WTC11 (cell line): ENCODE results near the gene TM7SF3. TPM values are rescaled to one million over a fixed set of nuclear protein-coding genes. Genes with fewer than 3 reads are reported as not detected.
A peak's percentile ranks its signal among the peaks of the same experiment; 100 is the strongest.

ENCODE experiments used
- ATAC-seq: fragments of 200-7000 bp; cut with Tn5 transposase; 2 replicates; pipeline ENCODE4 v1.10.0; 2021; ENCODE audit warnings: mild to moderate bottlenecking, moderate library complexity
- CTCF ChIA-PET: fragments of 300-600 bp; sonication (Branson Sonifier 250); formaldehyde crosslinking; loops from one replicate; lab custom pipeline; 2021; ENCODE audit warnings: antibody characterized with exemption; lab: Charles Lee
- POLR2A ChIA-PET: fragments of 350-600 bp; sonication (Branson Sonifier 250); formaldehyde crosslinking; loops from one replicate; lab custom pipeline; 2021; ENCODE audit warnings: antibody characterized with exemption; lab: Charles Lee
- DNase-seq: peaks from one replicate; pipeline ENCODE4 v3.0.0; 2021; ENCODE audit warnings: low spot score
- H3K27ac Mint-ChIP-seq: 2 replicates; pipeline ENCODE4 v1.8.0; 2021; ENCODE audit warnings: mixed read lengths
- H3K27me3 Mint-ChIP-seq: 2 replicates; pipeline ENCODE4 v1.8.0; 2021; ENCODE audit warnings: low read depth, mild to moderate bottlenecking, moderate library complexity, mixed read lengths
- H3K36me3 Mint-ChIP-seq: 2 replicates; pipeline ENCODE4 v1.8.0; 2021; ENCODE audit warnings: mixed read lengths
- H3K4me1 Mint-ChIP-seq: 2 replicates; pipeline ENCODE4 v1.8.0; 2022; ENCODE audit warnings: mixed read lengths
- H3K4me3 Mint-ChIP-seq: 2 replicates; pipeline ENCODE4 v1.8.0; 2021; ENCODE audit warnings: mild to moderate bottlenecking, moderate library complexity, mixed read lengths
- H3K9me3 Mint-ChIP-seq: 2 replicates; pipeline ENCODE4 v1.8.0; 2021; ENCODE audit warnings: mixed read lengths
- ELF4 ChIP-seq: sonication (generic); formaldehyde crosslinking; IDR thresholded peaks from 2 replicates; pipeline ENCODE4 v1.8.1; 2022; ENCODE audit warnings: low read depth, mild to moderate bottlenecking, moderate library complexity, missing genetic modification reagents
- ETV6 ChIP-seq: sonication (generic); formaldehyde crosslinking; IDR thresholded peaks from 2 replicates; pipeline ENCODE4 v1.8.1; 2022; ENCODE audit warnings: mild to moderate bottlenecking, missing genetic modification reagents
- FOXK1 ChIP-seq: sonication (generic); formaldehyde crosslinking; IDR thresholded peaks from 2 replicates; pipeline ENCODE4 v1.8.0; 2022; ENCODE audit warnings: mild to moderate bottlenecking, moderate library complexity, missing genetic modification reagents
- FOXP1 ChIP-seq: sonication (generic); formaldehyde crosslinking; IDR thresholded peaks from 2 replicates; pipeline ENCODE4 v1.8.0; 2022; ENCODE audit warnings: missing genetic modification reagents, mild to moderate bottlenecking, moderate library complexity, borderline replicate concordance
- GABPB1 ChIP-seq: sonication (generic); formaldehyde crosslinking; IDR thresholded peaks from 2 replicates; pipeline ENCODE4 v1.8.1; 2023; ENCODE audit warnings: mild to moderate bottlenecking, missing genetic modification reagents
- NR1H2 ChIP-seq: sonication (generic); formaldehyde crosslinking; IDR thresholded peaks from 2 replicates; pipeline ENCODE4 v1.9.0; 2021; ENCODE audit warnings: mild to moderate bottlenecking, moderate library complexity, missing genetic modification reagents
- NR3C1 ChIP-seq: sonication (generic); formaldehyde crosslinking; conservative IDR thresholded peaks from 2 replicates; pipeline ENCODE4 v1.8.1; 2023; ENCODE audit warnings: low read depth, mild to moderate bottlenecking, missing genetic modification reagents
- OVOL2 ChIP-seq: fragments of 250-450 bp; sonication (Bioruptor Pico); IDR thresholded peaks from 2 replicates; pipeline ENCODE4 v1.9.0; 2021; ENCODE audit warnings: mild to moderate bottlenecking, borderline replicate concordance
- TCF7 ChIP-seq: sonication (generic); formaldehyde crosslinking; IDR thresholded peaks from 2 replicates; pipeline ENCODE4 v1.8.0; 2022; ENCODE audit warnings: mild to moderate bottlenecking, low read depth, missing genetic modification reagents, moderate library complexity
- ZNF219 ChIP-seq: sonication (generic); formaldehyde crosslinking; IDR thresholded peaks from 2 replicates; pipeline ENCODE4 v1.8.0; 2023; ENCODE audit warnings: missing genetic modification reagents, mild to moderate bottlenecking, borderline replicate concordance
- ZNF532 ChIP-seq: fragments of 250-450 bp; sonication (Bioruptor Pico); IDR thresholded peaks from 2 replicates; pipeline ENCODE4 v1.9.0; 2021; ENCODE audit warnings: mild to moderate bottlenecking, borderline replicate concordance
- total RNA-seq: library from RNA; stranded (reverse); gene quantifications from 3 replicates; pipeline ENCODE4 v1.2.3, GENCODE V29; 2021
- TF ChIP-seq, protein P1 (sequence below): sonication (generic); formaldehyde crosslinking; conservative IDR thresholded peaks from 2 replicates; pipeline ENCODE4 v1.8.1; 2022; ENCODE audit warnings: mild to moderate bottlenecking, missing genetic modification reagents
- TF ChIP-seq, protein P2 (sequence below): sonication (generic); formaldehyde crosslinking; IDR thresholded peaks from 2 replicates; pipeline ENCODE4 v1.8.0; 2022; ENCODE audit warnings: missing genetic modification reagents
- TF ChIP-seq, protein P3 (sequence below): sonication (generic); formaldehyde crosslinking; IDR thresholded peaks from 2 replicates; pipeline ENCODE4 v1.8.1; 2022; ENCODE audit warnings: mild to moderate bottlenecking, missing genetic modification reagents, moderate library complexity, borderline replicate concordance
- TF ChIP-seq, protein P4 (sequence below): sonication (generic); formaldehyde crosslinking; IDR thresholded peaks from 2 replicates; pipeline ENCODE4 v1.8.1; 2022; ENCODE audit warnings: mild to moderate bottlenecking, moderate library complexity, missing genetic modification reagents
- TF ChIP-seq, protein P5 (sequence below): sonication (generic); formaldehyde crosslinking; IDR thresholded peaks from 2 replicates; pipeline ENCODE4 v1.8.1; 2023; ENCODE audit warnings: mild to moderate bottlenecking, moderate library complexity, missing genetic modification reagents
- TF ChIP-seq, protein P6 (sequence below): fragments of 200-600 bp; IDR thresholded peaks from 2 replicates; pipeline ENCODE4 v1.8.0; 2022; ENCODE audit warnings: antibody characterized with exemption

The TM7SF3 gene
- total RNA-seq, 1 experiment from 2014 or later, result 75.3 TPM

- POLR2A ChIA-PET, result interaction anchor here (0.7 kb wide), 1 partner anchor 63 kb away, joined by 5 read pairs; no protein-coding TSS in a partner anchor
- H3K27me3 Mint-ChIP-seq, result no peaks in the 10 kb centered on the region
- DNase-seq (no peak), ATAC-seq (no peak)
- TF ChIP-seq TCF7 (CRISPR knock-in tag), result no peak
- TF ChIP-seq NR1H2 (CRISPR knock-in tag), result no peak
- no peak for TF ChIP-seq ELF4
- TF ChIP-seq, protein P1, sequence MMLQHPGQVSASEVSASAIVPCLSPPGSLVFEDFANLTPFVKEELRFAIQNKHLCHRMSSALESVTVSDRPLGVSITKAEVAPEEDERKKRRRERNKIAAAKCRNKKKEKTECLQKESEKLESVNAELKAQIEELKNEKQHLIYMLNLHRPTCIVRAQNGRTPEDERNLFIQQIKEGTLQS (CRISPR knock-in tag), result no peak
- TF ChIP-seq, protein P2, sequence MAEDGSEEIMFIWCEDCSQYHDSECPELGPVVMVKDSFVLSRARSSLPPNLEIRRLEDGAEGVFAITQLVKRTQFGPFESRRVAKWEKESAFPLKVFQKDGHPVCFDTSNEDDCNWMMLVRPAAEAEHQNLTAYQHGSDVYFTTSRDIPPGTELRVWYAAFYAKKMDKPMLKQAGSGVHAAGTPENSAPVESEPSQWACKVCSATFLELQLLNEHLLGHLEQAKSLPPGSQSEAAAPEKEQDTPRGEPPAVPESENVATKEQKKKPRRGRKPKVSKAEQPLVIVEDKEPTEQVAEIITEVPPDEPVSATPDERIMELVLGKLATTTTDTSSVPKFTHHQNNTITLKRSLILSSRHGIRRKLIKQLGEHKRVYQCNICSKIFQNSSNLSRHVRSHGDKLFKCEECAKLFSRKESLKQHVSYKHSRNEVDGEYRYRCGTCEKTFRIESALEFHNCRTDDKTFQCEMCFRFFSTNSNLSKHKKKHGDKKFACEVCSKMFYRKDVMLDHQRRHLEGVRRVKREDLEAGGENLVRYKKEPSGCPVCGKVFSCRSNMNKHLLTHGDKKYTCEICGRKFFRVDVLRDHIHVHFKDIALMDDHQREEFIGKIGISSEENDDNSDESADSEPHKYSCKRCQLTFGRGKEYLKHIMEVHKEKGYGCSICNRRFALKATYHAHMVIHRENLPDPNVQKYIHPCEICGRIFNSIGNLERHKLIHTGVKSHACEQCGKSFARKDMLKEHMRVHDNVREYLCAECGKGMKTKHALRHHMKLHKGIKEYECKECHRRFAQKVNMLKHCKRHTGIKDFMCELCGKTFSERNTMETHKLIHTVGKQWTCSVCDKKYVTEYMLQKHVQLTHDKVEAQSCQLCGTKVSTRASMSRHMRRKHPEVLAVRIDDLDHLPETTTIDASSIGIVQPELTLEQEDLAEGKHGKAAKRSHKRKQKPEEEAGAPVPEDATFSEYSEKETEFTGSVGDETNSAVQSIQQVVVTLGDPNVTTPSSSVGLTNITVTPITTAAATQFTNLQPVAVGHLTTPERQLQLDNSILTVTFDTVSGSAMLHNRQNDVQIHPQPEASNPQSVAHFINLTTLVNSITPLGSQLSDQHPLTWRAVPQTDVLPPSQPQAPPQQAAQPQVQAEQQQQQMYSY (CRISPR knock-in tag), result no peak
- TF ChIP-seq NR3C1 (CRISPR knock-in tag), result no peak
- TF ChIP-seq, all 79 proteins: peak for 0
- Mint-ChIP-seq H3K4me1 (peaks cover 27% of the 10 kb centered on the region), H3K4me3 (peak overlapping the region; percentile 98), H3K36me3 (peaks cover 6% of the 10 kb centered on the region), H3K9me3 (no peaks in the 10 kb centered on the region), H3K27ac (peak overlapping the region; percentile 98)
- CTCF ChIA-PET, result interaction anchor here (0.6 to 1.2 kb wide), 2 partner anchors 10 to 75 kb away, joined by 4 to 5 read pairs; partner anchors contain the start of gene TM7SF3
Observed at GRCh38 chr12:26939192-26939832, 74.9 kb downstream of the TM7SF3 start.

- Mint-ChIP-seq H3K9me3 (no peaks in the 10 kb centered on the region), H3K4me3 (peak overlapping the region; percentile 98), H3K27ac (peak overlapping the region; percentile 98), H3K4me1 (peaks cover 24% of the 10 kb centered on the region), H3K36me3 (peaks cover 8% of the 10 kb centered on the region), H3K27me3 (no peaks in the 10 kb centered on the region)
- no peak for DNase-seq
- CTCF ChIA-PET, result interaction anchor here (1.2 kb wide), 1 partner anchor 75 kb away, joined by 5 read pairs; the partner anchor contains the start of gene TM7SF3
- ATAC-seq, result peak; percentile 11
- POLR2A ChIA-PET, result no interaction called here
- TF ChIP-seq, protein P3, sequence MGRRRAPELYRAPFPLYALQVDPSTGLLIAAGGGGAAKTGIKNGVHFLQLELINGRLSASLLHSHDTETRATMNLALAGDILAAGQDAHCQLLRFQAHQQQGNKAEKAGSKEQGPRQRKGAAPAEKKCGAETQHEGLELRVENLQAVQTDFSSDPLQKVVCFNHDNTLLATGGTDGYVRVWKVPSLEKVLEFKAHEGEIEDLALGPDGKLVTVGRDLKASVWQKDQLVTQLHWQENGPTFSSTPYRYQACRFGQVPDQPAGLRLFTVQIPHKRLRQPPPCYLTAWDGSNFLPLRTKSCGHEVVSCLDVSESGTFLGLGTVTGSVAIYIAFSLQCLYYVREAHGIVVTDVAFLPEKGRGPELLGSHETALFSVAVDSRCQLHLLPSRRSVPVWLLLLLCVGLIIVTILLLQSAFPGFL (CRISPR knock-in tag), result no peak
- TF ChIP-seq, protein P4, sequence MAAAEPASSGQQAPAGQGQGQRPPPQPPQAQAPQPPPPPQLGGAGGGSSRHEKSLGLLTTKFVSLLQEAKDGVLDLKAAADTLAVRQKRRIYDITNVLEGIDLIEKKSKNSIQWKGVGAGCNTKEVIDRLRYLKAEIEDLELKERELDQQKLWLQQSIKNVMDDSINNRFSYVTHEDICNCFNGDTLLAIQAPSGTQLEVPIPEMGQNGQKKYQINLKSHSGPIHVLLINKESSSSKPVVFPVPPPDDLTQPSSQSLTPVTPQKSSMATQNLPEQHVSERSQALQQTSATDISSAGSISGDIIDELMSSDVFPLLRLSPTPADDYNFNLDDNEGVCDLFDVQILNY, result 0 out of 2 replicates have a peak, but pooled peaks have one; percentile 6
- TF ChIP-seq ZNF532 (CRISPR knock-in tag), result no peak
- TF ChIP-seq FOXK1, result no peak
- TF ChIP-seq, protein P5, sequence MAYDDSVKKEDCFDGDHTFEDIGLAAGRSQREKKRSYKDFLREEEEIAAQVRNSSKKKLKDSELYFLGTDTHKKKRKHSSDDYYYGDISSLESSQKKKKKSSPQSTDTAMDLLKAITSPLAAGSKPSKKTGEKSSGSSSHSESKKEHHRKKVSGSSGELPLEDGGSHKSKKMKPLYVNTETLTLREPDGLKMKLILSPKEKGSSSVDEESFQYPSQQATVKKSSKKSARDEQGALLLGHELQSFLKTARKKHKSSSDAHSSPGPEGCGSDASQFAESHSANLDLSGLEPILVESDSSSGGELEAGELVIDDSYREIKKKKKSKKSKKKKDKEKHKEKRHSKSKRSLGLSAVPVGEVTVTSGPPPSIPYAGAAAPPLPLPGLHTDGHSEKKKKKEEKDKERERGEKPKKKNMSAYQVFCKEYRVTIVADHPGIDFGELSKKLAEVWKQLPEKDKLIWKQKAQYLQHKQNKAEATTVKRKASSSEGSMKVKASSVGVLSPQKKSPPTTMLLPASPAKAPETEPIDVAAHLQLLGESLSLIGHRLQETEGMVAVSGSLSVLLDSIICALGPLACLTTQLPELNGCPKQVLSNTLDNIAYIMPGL, result 0 out of 2 replicates have a peak, but pooled peaks have one; percentile 24
- no peak for TF ChIP-seq ELF4
- no peak for TF ChIP-seq ETV6
- TF ChIP-seq, protein P6, sequence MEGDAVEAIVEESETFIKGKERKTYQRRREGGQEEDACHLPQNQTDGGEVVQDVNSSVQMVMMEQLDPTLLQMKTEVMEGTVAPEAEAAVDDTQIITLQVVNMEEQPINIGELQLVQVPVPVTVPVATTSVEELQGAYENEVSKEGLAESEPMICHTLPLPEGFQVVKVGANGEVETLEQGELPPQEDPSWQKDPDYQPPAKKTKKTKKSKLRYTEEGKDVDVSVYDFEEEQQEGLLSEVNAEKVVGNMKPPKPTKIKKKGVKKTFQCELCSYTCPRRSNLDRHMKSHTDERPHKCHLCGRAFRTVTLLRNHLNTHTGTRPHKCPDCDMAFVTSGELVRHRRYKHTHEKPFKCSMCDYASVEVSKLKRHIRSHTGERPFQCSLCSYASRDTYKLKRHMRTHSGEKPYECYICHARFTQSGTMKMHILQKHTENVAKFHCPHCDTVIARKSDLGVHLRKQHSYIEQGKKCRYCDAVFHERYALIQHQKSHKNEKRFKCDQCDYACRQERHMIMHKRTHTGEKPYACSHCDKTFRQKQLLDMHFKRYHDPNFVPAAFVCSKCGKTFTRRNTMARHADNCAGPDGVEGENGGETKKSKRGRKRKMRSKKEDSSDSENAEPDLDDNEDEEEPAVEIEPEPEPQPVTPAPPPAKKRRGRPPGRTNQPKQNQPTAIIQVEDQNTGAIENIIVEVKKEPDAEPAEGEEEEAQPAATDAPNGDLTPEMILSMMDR, result no peak
- no peak for TF ChIP-seq OVOL2 (CRISPR knock-in tag)
- TF ChIP-seq ZNF219 (CRISPR knock-in tag), result 0 out of 2 replicates have a peak, but pooled peaks have one; percentile 1
- no peak for TF ChIP-seq FOXP1 (CRISPR knock-in tag)
- no peak for TF ChIP-seq GABPB1 (CRISPR knock-in tag)
Observed at GRCh38 chr12:26938701-26939062, 75.5 kb downstream of the TM7SF3 start.
